WTC11 (cell line): ENCODE data around the gene SERPINB1. TPM values are rescaled to one million over a fixed set of nuclear protein-coding genes. Genes with fewer than 3 reads are reported as not detected.

ENCODE experiments used
- ATAC-seq: fragments of 200-7000 bp; cut with Tn5 transposase; 2 replicates; pipeline ENCODE4 v1.10.0; 2021; ENCODE audit warnings: mild to moderate bottlenecking, moderate library complexity
- CTCF ChIA-PET: fragments of 300-600 bp; sonication (Branson Sonifier 250); formaldehyde crosslinking; loops from one replicate; lab custom pipeline; 2021; ENCODE audit warnings: antibody characterized with exemption; lab: Charles Lee
- POLR2A ChIA-PET: fragments of 350-600 bp; sonication (Branson Sonifier 250); formaldehyde crosslinking; loops from one replicate; lab custom pipeline; 2021; ENCODE audit warnings: antibody characterized with exemption; lab: Charles Lee
- DNase-seq: peaks from one replicate; pipeline ENCODE4 v3.0.0; 2021; ENCODE audit warnings: low spot score
- H3K27ac Mint-ChIP-seq: 2 replicates; pipeline ENCODE4 v1.8.0; 2021; ENCODE audit warnings: mixed read lengths
- H3K27me3 Mint-ChIP-seq: 2 replicates; pipeline ENCODE4 v1.8.0; 2021; ENCODE audit warnings: low read depth, mild to moderate bottlenecking, moderate library complexity, mixed read lengths
- H3K36me3 Mint-ChIP-seq: 2 replicates; pipeline ENCODE4 v1.8.0; 2021; ENCODE audit warnings: mixed read lengths
- H3K4me1 Mint-ChIP-seq: 2 replicates; pipeline ENCODE4 v1.8.0; 2022; ENCODE audit warnings: mixed read lengths
- H3K4me3 Mint-ChIP-seq: 2 replicates; pipeline ENCODE4 v1.8.0; 2021; ENCODE audit warnings: mild to moderate bottlenecking, moderate library complexity, mixed read lengths
- H3K9me3 Mint-ChIP-seq: 2 replicates; pipeline ENCODE4 v1.8.0; 2021; ENCODE audit warnings: mixed read lengths
- CDX4 ChIP-seq: fragments of 250-450 bp; sonication (Bioruptor Pico); IDR thresholded peaks from 2 replicates; pipeline ENCODE4 v1.9.0; 2021; ENCODE audit warnings: moderate library complexity, mild to moderate bottlenecking, inconsistent platforms, borderline replicate concordance
- CREB1 ChIP-seq: sonication (generic); formaldehyde crosslinking; IDR thresholded peaks from 2 replicates; pipeline ENCODE4 v1.8.0; 2023; ENCODE audit warnings: mild to moderate bottlenecking, missing genetic modification reagents
- E2F5 ChIP-seq: sonication (generic); formaldehyde crosslinking; IDR thresholded peaks from 2 replicates; pipeline ENCODE4 v1.8.1; 2022; ENCODE audit warnings: mild to moderate bottlenecking, moderate library complexity, missing genetic modification reagents
- EMX1 ChIP-seq: fragments of 250-450 bp; sonication (Bioruptor Pico); IDR thresholded peaks from 2 replicates; pipeline ENCODE4 v1.8.0; 2021; ENCODE audit warnings: mild to moderate bottlenecking
- FOXK1 ChIP-seq: sonication (generic); formaldehyde crosslinking; IDR thresholded peaks from 2 replicates; pipeline ENCODE4 v1.8.0; 2022; ENCODE audit warnings: mild to moderate bottlenecking, moderate library complexity, missing genetic modification reagents
- FOXP1 ChIP-seq: sonication (generic); formaldehyde crosslinking; IDR thresholded peaks from 2 replicates; pipeline ENCODE4 v1.8.0; 2022; ENCODE audit warnings: missing genetic modification reagents, mild to moderate bottlenecking, moderate library complexity, borderline replicate concordance
- GTF2I ChIP-seq: fragments of 250-450 bp; sonication (Bioruptor Pico); conservative IDR thresholded peaks from 2 replicates; pipeline ENCODE4 v1.4.0; 2021; ENCODE audit warnings: mild to moderate bottlenecking
- HMGXB4 ChIP-seq: sonication (generic); formaldehyde crosslinking; IDR thresholded peaks from 2 replicates; pipeline ENCODE4 v1.8.1; 2023; ENCODE audit warnings: mild to moderate bottlenecking, moderate library complexity, missing genetic modification reagents
- IRF1 ChIP-seq: sonication (generic); formaldehyde crosslinking; IDR thresholded peaks from 2 replicates; pipeline ENCODE4 v1.8.0; 2023; ENCODE audit warnings: missing genetic modification reagents
- KAT7 ChIP-seq: sonication (generic); formaldehyde crosslinking; IDR thresholded peaks from 2 replicates; pipeline ENCODE4 v1.8.1; 2023; ENCODE audit warnings: missing genetic modification reagents, mild to moderate bottlenecking, borderline replicate concordance
- NFATC4 ChIP-seq: fragments of 250-450 bp; sonication (Bioruptor Pico); IDR thresholded peaks from 2 replicates; pipeline ENCODE4 v1.9.0; 2021; ENCODE audit warnings: mild to moderate bottlenecking
- NR2C2 ChIP-seq: sonication (generic); formaldehyde crosslinking; IDR thresholded peaks from 2 replicates; pipeline ENCODE4 v1.8.0; 2022; ENCODE audit warnings: mild to moderate bottlenecking, missing genetic modification reagents
- NR3C1 ChIP-seq: sonication (generic); formaldehyde crosslinking; conservative IDR thresholded peaks from 2 replicates; pipeline ENCODE4 v1.8.1; 2023; ENCODE audit warnings: low read depth, mild to moderate bottlenecking, missing genetic modification reagents
- SOX15 ChIP-seq: fragments of 250-450 bp; sonication (Bioruptor Pico); IDR thresholded peaks from 2 replicates; pipeline ENCODE4 v1.9.0; 2021; ENCODE audit warnings: mild to moderate bottlenecking
- SP1 ChIP-seq: sonication (generic); formaldehyde crosslinking; conservative IDR thresholded peaks from 2 replicates; pipeline ENCODE4 v1.8.1; 2022; ENCODE audit warnings: missing genetic modification reagents
- STAT6 ChIP-seq: sonication (generic); formaldehyde crosslinking; conservative IDR thresholded peaks from 2 replicates; pipeline ENCODE4 v1.8.1; 2023; ENCODE audit warnings: mild to moderate bottlenecking, low read depth, missing genetic modification reagents, moderate library complexity
- TEAD4 ChIP-seq: sonication (generic); formaldehyde crosslinking; IDR thresholded peaks from 2 replicates; pipeline ENCODE4 v1.8.0; 2022; ENCODE audit warnings: mild to moderate bottlenecking, missing genetic modification reagents
- ZMAT4 ChIP-seq: fragments of 250-450 bp; sonication (Bioruptor Pico); IDR thresholded peaks from 2 replicates; pipeline ENCODE4 v1.9.0; 2021; ENCODE audit warnings: mild to moderate bottlenecking
- ZNF121 ChIP-seq: sonication (generic); formaldehyde crosslinking; IDR thresholded peaks from 2 replicates; pipeline ENCODE4 v1.8.0; 2023; ENCODE audit warnings: missing genetic modification reagents
- ZNF281 ChIP-seq: sonication (generic); formaldehyde crosslinking; IDR thresholded peaks from 2 replicates; pipeline ENCODE4 v1.8.0; 2023; ENCODE audit warnings: mild to moderate bottlenecking, missing genetic modification reagents
- ZNF317 ChIP-seq: sonication (generic); formaldehyde crosslinking; IDR thresholded peaks from 2 replicates; pipeline ENCODE4 v1.8.1; 2023; ENCODE audit warnings: low read depth, mild to moderate bottlenecking, moderate library complexity, missing genetic modification reagents, borderline replicate concordance
- ZNF423 ChIP-seq: fragments of 250-450 bp; sonication (Bioruptor Pico); IDR thresholded peaks from 2 replicates; pipeline ENCODE4 v2.1.2; 2022; ENCODE audit warnings: mild to moderate bottlenecking, moderate library complexity
- total RNA-seq: library from RNA; stranded (reverse); gene quantifications from 3 replicates; pipeline ENCODE4 v1.2.3, GENCODE V29; 2021

SERPINB1 gene
- total RNA-seq, 1 experiment from 2014 or later: 14.8 TPM

- H3K27me3 Mint-ChIP-seq: peaks cover 4% of the 10 kb centered on the region; the same call in 1 of the 2 replicates
- no peak for ATAC-seq
- ChIA-PET POLR2A (no interaction called here), CTCF (interaction anchor here (0.6 to 1.8 kb wide), 5 partner anchors 11 to 124 kb away, joined by 3 to 6 read pairs (median 5); no protein-coding TSS in a partner anchor)
- no peaks in the 10 kb centered on the region for H3K4me1 Mint-ChIP-seq
- H3K36me3 Mint-ChIP-seq: no peaks in the 10 kb centered on the region
- no peaks in the 10 kb centered on the region for H3K9me3 Mint-ChIP-seq
- no peak overlapping the region for H3K27ac Mint-ChIP-seq
- DNase-seq: no peak
- no peak overlapping the region for H3K4me3 Mint-ChIP-seq
- no peak for TF ChIP-seq CREB1 (CRISPR knock-in tag)
- no peak for TF ChIP-seq SOX15 (CRISPR knock-in tag)
- no peak for TF ChIP-seq HMGXB4 (CRISPR knock-in tag)
- TF ChIP-seq ZMAT4 (CRISPR knock-in tag): no peak
- TF ChIP-seq ZNF121 (CRISPR knock-in tag): no peak
- TF ChIP-seq EMX1 (CRISPR knock-in tag): no peak
Measured at GRCh38 chr6:2828629-2829028, 13.0 kb downstream of the SERPINB1 start.

- H3K36me3 Mint-ChIP-seq: no peaks in the 10 kb centered on the region
- ChIA-PET POLR2A (no interaction called here), CTCF (interaction anchor here (1.6 to 1.9 kb wide), 2 partner anchors 44 to 125 kb away, joined by 5 to 8 read pairs; no protein-coding TSS in a partner anchor)
- H3K27me3 Mint-ChIP-seq: peaks cover 4% of the 10 kb centered on the region; the same call in 1 of the 2 replicates
- ATAC-seq (no peak), DNase-seq (no peak)
- TF ChIP-seq NFATC4 (CRISPR knock-in tag) (no peak), KAT7 (CRISPR knock-in tag) (no peak), SP1 (CRISPR knock-in tag) (no peak), E2F5 (CRISPR knock-in tag) (no peak), STAT6 (CRISPR knock-in tag) (no peak)
- no peaks in the 10 kb centered on the region for H3K4me1 Mint-ChIP-seq
- no peak overlapping the region for H3K4me3 Mint-ChIP-seq
- H3K9me3 Mint-ChIP-seq: no peaks in the 10 kb centered on the region
- no peak overlapping the region for H3K27ac Mint-ChIP-seq
Measured at GRCh38 chr6:2827142-2827541, 14.5 kb downstream of the SERPINB1 start.

GRCh38 chr6:2826131-2826530 is 15.5 kb downstream of the SERPINB1 start:
- H3K9me3 Mint-ChIP-seq: no peaks in the 10 kb centered on the region
- no peak overlapping the region for H3K27ac Mint-ChIP-seq
- peaks cover 4% of the 10 kb centered on the region; the same call in 1 of the 2 replicates for H3K27me3 Mint-ChIP-seq
- POLR2A ChIA-PET: no interaction called here
- H3K4me1 Mint-ChIP-seq: no peaks in the 10 kb centered on the region
- DNase-seq: no peak
- ATAC-seq: no peak
- no peaks in the 10 kb centered on the region for H3K36me3 Mint-ChIP-seq
- CTCF ChIA-PET: interaction anchor here (1.9 to 3.4 kb wide), 2 partner anchors 35 to 126 kb away, joined by 8 to 15 read pairs; no protein-coding TSS in a partner anchor
- no peak overlapping the region for H3K4me3 Mint-ChIP-seq
- no peak for TF ChIP-seq ZNF121 (CRISPR knock-in tag)
- TF ChIP-seq NR2C2: no peak
- TF ChIP-seq CDX4: no peak
- TF ChIP-seq ZNF317: no peak
- TF ChIP-seq IRF1 (CRISPR knock-in tag): no peak
- no peak for TF ChIP-seq ZMAT4 (CRISPR knock-in tag)
- no peak for TF ChIP-seq ZNF281 (CRISPR knock-in tag)
- TF ChIP-seq FOXP1: no peak
- TF ChIP-seq TEAD4 (CRISPR knock-in tag): no peak
- TF ChIP-seq ZNF423 (CRISPR knock-in tag): no peak
- TF ChIP-seq GTF2I (CRISPR knock-in tag): no peak
- no peak for TF ChIP-seq NFATC4 (CRISPR knock-in tag)
- no peak for TF ChIP-seq NR3C1 (CRISPR knock-in tag)
- TF ChIP-seq SP1 (CRISPR knock-in tag): no peak
- no peak for TF ChIP-seq FOXK1 (CRISPR knock-in tag)
